ENCODE data around the gene MAPK14.

MAPK14 gene

GRCh38 chr6:36138667-36139066 is 111.1 kb downstream of the MAPK14 start:
- DNase-seq (ENCODE audit: low read depth), result no peak

- DNase-seq (ENCODE audit: low read depth), result no peak
These were observed 111.8 kb downstream of the MAPK14 start for GRCh38 chr6:36139431-36139830.

DNA sequence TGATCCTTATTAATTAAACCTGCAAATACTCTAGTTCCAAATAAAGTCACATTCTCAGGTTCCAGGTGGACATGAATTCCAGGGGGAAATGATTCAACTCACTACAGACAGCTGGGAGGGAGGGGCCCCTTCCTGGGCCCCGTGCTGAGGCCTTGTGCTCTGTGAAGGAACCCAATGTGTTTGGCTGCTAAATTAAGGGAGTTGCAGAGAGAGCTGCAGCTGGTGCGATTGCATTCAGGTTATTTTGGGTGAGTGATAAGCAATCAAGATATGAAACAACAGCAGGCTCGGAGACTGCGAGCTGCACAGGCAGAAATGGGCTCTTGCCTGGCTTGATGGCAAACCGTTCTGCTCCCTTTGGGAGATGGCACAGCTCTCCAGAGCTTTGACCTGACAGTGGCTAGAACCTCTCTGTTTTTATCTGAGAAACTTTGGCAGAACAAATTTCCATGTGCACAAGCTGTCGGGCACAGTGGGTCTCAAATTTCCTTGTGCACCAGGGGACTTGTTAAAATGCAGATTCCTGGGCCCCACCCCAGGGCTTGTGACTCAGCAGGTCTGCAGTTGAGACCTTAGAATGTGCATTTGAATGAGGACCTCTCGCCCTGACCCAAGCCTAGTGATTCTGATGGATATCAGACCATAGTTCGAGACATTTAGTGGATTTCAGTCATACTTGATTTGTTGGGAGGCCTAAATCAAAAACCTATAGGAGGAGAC is 112.5 kb downstream of the MAPK14 start:
- DNase-seq (ENCODE audit: low read depth), result no peak

- no peak for DNase-seq (ENCODE audit: low read depth)
These were observed 113.5 kb downstream of the MAPK14 start for GRCh38 chr6:36141091-36141490.

DNA sequence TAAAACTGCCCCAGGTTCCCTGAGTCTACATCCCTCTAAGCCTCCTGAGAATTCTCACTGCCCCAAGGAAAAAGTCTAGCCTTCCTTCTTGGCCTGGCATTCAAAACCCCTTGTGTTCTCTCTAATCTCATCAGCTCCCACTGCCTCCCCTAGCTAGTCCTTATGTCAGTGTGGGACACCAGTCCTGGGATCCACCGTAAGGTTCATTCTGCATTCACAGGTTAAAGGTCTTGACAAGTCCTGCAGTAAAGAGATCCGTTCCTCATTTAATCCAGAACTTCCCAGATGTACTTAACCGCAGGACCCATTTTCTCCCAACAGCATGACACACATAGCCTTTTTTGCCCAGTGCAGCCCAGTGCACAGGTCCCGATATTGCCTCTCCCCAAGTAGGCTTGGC is 114.4 kb downstream of the MAPK14 start:
- no peak for DNase-seq (ENCODE audit: low read depth)

- DNase-seq (ENCODE audit: low read depth), result no peak
These were observed 115.6 kb downstream of the MAPK14 start for GRCh38 chr6:36142971-36143838.

DNA sequence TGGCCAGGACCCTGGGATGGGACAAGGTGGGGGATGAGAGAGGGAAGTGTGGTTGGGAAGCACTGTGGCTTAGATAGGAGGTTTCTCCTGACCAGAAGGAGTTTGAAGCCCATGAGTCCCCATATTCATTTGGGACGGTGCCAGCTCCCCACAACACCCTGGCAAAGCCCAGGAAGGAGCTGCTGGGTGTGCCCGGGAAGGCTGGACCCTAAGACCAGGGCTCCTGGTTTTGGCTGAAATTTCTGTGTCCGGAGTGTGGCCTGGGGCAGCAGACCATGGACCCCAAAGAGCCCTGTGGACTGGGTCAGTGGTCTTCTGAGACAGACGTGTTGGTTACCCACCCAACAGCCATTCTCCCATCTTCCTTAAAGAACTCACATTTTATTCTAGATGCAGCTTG is 117.9 kb downstream of the MAPK14 start:
- no peak for DNase-seq (ENCODE audit: low read depth)

DNA sequence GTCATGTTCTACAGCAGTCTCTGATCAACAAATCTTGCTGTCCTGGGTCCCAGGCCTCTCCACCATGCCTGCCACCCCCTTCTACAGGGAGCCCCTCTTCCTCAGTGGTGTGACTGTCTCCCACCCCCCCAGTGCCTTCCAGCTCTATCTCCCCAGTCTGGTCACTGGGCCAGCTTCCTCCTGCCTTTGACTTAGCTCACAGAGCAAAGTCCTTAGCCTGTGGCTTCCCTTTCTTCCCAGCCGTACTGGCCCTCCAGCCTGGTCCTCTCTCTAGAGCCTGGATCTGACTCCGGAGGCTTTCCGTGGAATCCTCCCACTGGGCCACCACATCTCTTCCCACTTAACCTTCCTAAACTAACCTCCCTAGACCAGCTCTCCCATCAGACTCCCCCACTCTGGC is 119.7 kb downstream of the MAPK14 start:
- DNase-seq (ENCODE audit: low read depth), result no peak

GRCh38 chr6:36149476-36149875 is 121.9 kb downstream of the MAPK14 start:
- no peak for DNase-seq (ENCODE audit: low read depth)

DNA sequence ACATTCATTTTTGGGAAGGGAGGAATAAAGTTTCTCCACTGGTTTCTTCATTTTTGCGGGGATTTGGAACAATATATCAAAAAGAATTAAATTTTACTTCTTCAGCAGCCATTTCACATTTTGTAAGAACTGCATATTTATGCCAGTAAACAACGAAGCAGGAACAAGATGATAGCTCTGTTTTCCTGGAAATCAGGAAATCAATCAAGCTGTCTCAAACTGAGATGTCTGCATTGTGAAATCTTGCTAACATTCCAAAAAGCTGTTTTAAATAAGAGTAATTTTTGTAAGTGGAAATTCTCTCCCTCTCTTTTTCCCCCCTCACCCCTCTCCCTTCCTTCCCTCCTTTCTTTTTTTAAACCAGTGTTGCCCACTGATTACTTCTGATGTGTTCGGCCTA is 122.7 kb downstream of the MAPK14 start:
- DNase-seq (ENCODE audit: low read depth), result no peak

DNA sequence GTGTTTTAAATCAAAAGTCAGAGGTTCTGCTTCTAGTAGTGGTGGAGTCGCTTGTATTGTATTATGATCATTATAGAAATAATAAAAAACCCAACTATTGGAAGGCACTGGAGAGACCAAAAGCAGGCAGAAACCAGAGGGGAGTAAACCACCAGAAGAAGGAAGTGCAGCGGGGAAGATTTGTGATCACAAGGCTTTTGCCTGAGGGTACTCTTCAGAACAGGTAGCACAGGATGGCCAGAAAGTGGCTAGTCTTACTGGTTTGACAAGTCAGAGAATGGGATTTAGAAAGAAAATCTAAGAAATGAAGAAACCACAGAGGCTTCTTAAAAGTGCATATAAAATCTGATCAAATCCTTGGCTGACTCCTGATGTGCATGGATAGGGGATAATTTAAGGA is 126.7 kb downstream of the MAPK14 start:
- DNase-seq (ENCODE audit: low read depth), result no peak

DNA sequence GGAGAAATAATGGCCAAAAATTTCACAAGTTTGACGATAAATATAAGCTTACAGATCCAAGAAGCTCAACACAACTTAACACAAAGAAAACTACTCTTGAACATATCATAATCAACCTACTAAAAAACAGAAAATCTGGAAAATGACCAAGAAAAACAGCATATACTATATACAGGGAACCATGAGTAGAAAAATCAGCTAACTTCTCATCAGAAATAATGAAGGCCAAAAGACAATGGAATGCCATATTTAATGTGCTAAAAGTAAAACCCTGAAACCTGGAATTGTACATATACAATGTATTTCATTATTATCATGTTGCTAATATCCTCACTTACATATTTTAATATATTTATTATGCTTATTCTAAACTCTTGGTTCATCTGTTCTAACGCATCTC is 128.1 kb downstream of the MAPK14 start:
- no peak for DNase-seq (ENCODE audit: low read depth)

DNA sequence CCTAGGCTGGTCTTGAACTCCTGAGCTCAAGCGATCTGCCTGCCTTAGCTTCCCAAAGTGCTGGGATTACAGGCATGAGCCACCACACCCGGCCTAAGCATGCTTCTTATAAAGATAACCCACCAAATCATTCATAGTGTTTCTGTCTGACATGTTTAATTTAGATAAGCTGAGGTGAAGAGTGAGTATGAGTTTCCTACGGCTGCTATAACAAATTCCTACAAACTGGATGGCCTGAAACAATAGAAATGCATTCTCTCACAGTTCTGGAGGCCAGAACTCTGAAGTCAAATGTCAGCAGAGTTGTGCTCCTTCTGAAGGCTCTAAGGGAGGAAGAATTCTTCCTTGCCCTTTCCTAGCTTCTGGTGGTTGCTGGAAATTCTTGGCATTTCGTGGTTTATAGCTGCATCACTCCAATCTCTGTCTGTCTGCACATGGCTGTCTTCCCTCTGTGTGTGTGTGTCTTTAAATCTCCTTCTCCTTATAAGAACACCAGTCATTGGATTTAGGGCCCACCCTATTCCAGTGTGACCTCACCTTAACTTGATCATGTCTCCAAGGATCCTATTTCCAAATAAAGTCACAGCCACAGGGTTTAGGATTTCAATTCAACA is 132.6 kb downstream of the MAPK14 start:
- DNase-seq (ENCODE audit: low read depth), result no peak
